GM12878 (cell line): Measurements from ENCODE around the gene CCDC57.

Source experiments
- CBFB ChIP-seq: IDR thresholded peaks from 2 replicates; pipeline ENCODE4 v1.6.1; 2016; ENCODE audit warnings: antibody characterized with exemption, low read depth
- CREB1 ChIP-seq: IDR thresholded peaks from 2 replicates; pipeline ENCODE4 v1.6.1; 2012; ENCODE audit warnings: low read depth, mild to moderate bottlenecking, inconsistent platforms
- POLR2AphosphoS5 ChIP-seq: IDR thresholded peaks from 2 replicates; pipeline ENCODE4 v1.6.1; 2011; ENCODE audit warnings: mild to moderate bottlenecking, low read length, inconsistent platforms
- TCF12 ChIP-seq: IDR thresholded peaks from 2 replicates; pipeline ENCODE4 v1.6.1; 2011; ENCODE audit warnings: low read depth, mild to moderate bottlenecking, low read length
- TF ChIP-seq, protein P1 (sequence below): fragments of 450-650 bp; IDR thresholded peaks from 2 replicates; pipeline ENCODE4 v1.6.1; 2018; ENCODE audit warnings: borderline replicate concordance, mild to moderate bottlenecking; ENCODE audit not compliant: partially characterized antibody

DNA sequence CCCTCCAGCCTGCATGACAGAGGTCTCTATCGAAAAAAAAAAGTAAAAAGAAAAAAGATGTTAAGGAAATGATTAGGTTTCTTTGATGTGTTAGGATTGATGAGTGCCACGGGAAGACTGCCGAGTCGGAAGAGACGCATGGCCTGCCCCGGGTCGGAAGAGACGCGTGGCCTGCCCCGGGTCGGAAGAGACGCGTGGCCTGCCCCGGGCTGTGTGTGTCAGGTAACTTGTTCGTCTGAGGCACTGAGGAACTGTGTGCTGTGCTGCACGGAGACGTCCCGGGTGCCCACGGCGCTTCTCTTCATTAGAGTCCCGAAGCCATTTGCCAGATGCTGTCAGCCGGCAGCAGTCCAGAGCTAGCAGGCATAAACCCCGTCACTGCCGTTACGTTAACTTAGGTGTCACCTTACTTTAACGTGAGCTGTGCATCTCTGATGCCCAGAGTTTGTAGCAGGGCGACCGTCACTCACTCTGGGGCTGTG lies 74.1 kb downstream of the CCDC57 start:
- TF ChIP-seq TCF12 (no peak), CREB1 (no peak), POLR2AphosphoS5 (no peak), CBFB (no peak)
- TF ChIP-seq, protein P1, sequence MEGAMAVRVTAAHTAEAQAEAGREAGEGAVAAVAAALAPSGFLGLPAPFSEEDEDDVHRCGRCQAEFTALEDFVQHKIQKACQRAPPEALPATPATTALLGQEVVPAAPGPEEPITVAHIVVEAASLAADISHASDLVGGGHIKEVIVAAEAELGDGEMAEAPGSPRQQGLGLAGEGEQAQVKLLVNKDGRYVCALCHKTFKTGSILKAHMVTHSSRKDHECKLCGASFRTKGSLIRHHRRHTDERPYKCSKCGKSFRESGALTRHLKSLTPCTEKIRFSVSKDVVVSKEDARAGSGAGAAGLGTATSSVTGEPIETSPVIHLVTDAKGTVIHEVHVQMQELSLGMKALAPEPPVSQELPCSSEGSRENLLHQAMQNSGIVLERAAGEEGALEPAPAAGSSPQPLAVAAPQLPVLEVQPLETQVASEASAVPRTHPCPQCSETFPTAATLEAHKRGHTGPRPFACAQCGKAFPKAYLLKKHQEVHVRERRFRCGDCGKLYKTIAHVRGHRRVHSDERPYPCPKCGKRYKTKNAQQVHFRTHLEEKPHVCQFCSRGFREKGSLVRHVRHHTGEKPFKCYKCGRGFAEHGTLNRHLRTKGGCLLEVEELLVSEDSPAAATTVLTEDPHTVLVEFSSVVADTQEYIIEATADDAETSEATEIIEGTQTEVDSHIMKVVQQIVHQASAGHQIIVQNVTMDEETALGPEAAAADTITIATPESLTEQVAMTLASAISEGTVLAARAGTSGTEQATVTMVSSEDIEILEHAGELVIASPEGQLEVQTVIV: no peak
